Panc1 (cell line): ENCODE measurements around the gene ABCB8. TPM values are rescaled to one million over a fixed set of nuclear protein-coding genes. Genes with fewer than 3 reads are reported as not detected.

Source experiments
- ATAC-seq: fragments of 200-7000 bp; cut with Tn5 transposase; 2 replicates; pipeline ENCODE4 v1.9.1; 2020; ENCODE audit warnings: mild to moderate bottlenecking, moderate library complexity
- BruUV-seq: library from RNA; stranded (reverse); fragments of 400-500 nt; replicated peaks from 2 replicates; lab custom pipeline; 2021; lab: Mats Ljungman, UMichigan
- CTCF ChIA-PET: fragments of 300-600 bp; sonication (Branson Sonifier 250); formaldehyde crosslinking; loops from one replicate; lab custom pipeline; 2022; ENCODE audit warnings: antibody characterized with exemption; lab: Charles Lee
- POLR2A ChIA-PET: fragments of 300-600 bp; sonication (Branson Sonifier 250); formaldehyde crosslinking; loops from one replicate; lab custom pipeline; 2022; ENCODE audit warnings: antibody characterized with exemption; lab: Charles Lee
- DNase-seq: peaks from one replicate; pipeline ENCODE4 v3.0.0-alpha.2; 2010; ENCODE audit warnings: low read depth, low spot score
- H3K27ac ChIP-seq: 2 replicates; pipeline ENCODE4 v1.5.1; 2011; ENCODE audit warnings: mild to moderate bottlenecking, low read length, inconsistent platforms
- H3K27me3 ChIP-seq: fragments of 200-500 bp; sonication (Bioruptor generic); 2 replicates; pipeline ENCODE4 v1.6.0; 2014; ENCODE audit warnings: low read length, inconsistent platforms; ENCODE audit not compliant: control insufficient read depth, insufficient read depth
- H3K36me3 ChIP-seq: fragments of 200-500 bp; sonication (Bioruptor generic); 2 replicates; pipeline ENCODE4 v1.5.1; 2014; ENCODE audit warnings: inconsistent platforms, mild to moderate bottlenecking, low read length, moderate library complexity; ENCODE audit not compliant: control insufficient read depth, insufficient read depth
- H3K4me1 ChIP-seq: 2 replicates; pipeline ENCODE4 v1.5.1; 2011; ENCODE audit warnings: inconsistent platforms, mild to moderate bottlenecking, low read length, moderate library complexity; ENCODE audit not compliant: control insufficient read depth, insufficient read depth
- H3K4me3 ChIP-seq, 2 experiments: 2 replicates each; pipeline ENCODE4 v1.5.1; 2011 to 2012; ENCODE audit warnings: low read depth in 2 of 2, low read length in 2 of 2, mild to moderate bottlenecking in 2 of 2, inconsistent platforms in 1 of 2, moderate library complexity in 1 of 2
- H3K9me3 ChIP-seq: fragments of 200-500 bp; sonication (Bioruptor generic); 2 replicates; pipeline ENCODE4 v1.5.1; 2014; ENCODE audit warnings: low read depth, mild to moderate bottlenecking, inconsistent platforms, low read length, moderate library complexity; ENCODE audit not compliant: control insufficient read depth, insufficient read depth
- CTCF ChIP-seq: fragments of 450-650 bp; IDR thresholded peaks from 2 replicates; pipeline ENCODE4 v1.5.1; 2017; ENCODE audit warnings: mild to moderate bottlenecking
- POLR2AphosphoS5 ChIP-seq: IDR thresholded peaks from 2 replicates; pipeline ENCODE4 v1.6.1; 2012; ENCODE audit warnings: mild to moderate bottlenecking, low read depth, low read length, moderate library complexity
- SIN3A ChIP-seq: IDR thresholded peaks from 2 replicates; pipeline ENCODE4 v1.6.1; 2012; ENCODE audit warnings: low read depth, mild to moderate bottlenecking, low read length, moderate library complexity, borderline replicate concordance; ENCODE audit not compliant: insufficient read depth
- TCF7L2 ChIP-seq: IDR thresholded peaks from 2 replicates; pipeline ENCODE4 v1.6.1; 2011; ENCODE audit warnings: mild to moderate bottlenecking, low read depth, low read length, inconsistent platforms
- in situ Hi-C: cut with HindIII; loops from 2 replicates; pipeline ENCODE4 v1.10.0; 2016; ENCODE audit warnings: low sequenced_read_pairs, low pct_unique_long_range_greater_than_20kb
- intact Hi-C: fragments of 100-400 bp; cut with micrococcal nuclease; formaldehyde crosslinking; loops from one replicate; pipeline ENCODE4 v1.10.0; 2022; ENCODE audit not compliant: unreplicated experiment
- total RNA-seq: library from RNA; stranded (reverse); gene quantifications from one replicate; pipeline ENCODE4 v1.2.1, GENCODE V29; 2021; ENCODE audit not compliant: unreplicated experiment
- TF ChIP-seq, protein P1 (sequence below), 2 experiments: IDR thresholded peaks; 2 replicates each; pipeline ENCODE4 v1.6.1; 2011 to 2012; ENCODE audit warnings: low read depth in 2 of 2, control low read depth in 1 of 2, low read length in 1 of 2, mild to moderate bottlenecking in 1 of 2, moderate library complexity in 1 of 2; ENCODE audit not compliant: insufficient read depth in 1 of 2

ABCB8 gene
- total RNA-seq, 1 experiment from 2014 or later = 49.8 TPM

DNA sequence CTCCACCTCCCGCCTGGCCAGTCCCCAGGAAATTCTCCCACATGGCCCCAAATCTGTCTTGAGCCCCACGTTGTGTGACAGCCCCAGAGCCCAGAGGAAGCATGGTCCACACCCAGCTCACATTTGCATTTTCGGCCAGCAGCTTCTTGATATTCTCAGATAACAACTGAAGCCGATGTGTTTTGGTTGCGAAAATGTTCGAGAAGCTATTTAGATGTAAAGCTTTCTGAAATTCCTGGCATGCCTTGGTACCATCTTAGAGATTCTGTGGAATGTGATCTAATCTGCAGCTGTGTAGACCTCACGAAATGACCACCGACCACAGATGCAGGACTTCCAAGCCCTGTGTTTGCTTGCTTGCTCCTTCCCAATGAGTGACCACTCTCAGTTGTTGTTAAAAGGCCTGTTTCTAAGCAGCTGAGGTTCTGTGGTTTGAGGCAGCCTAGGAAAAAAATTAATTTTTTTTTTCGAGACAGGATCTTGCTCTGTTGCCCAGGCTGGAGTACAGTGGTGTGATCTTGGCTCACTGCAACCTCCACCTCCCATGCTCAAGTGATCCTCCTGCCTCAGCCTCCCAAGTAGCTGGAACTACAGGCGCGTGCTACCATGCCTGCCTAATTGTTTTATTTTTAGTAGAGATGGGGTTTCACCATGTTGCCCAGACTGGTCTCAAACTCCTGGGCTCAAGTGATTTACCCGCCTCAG is 40.0 kb downstream of the ABCB8 start:
- intact Hi-C loops (no loop called here), in situ Hi-C loops (no loop called here)
- CTCF ChIA-PET = interaction anchor here (0.5 to 0.7 kb wide), 2 partner anchors 17 to 40 kb away, joined by 3 to 4 read pairs; partner anchors contain the start of gene ABCB8
- POLR2A ChIA-PET = no interaction called here
- ATAC-seq (no peak), DNase-seq (no peak)
- peaks cover 4% of the 10 kb centered on the region; the same call in 1 of the 2 replicates for H3K4me1 ChIP-seq
- TF ChIP-seq TCF7L2 = no peak
- TF ChIP-seq CTCF = no peak
- no peak for TF ChIP-seq POLR2AphosphoS5
- no peak for TF ChIP-seq SIN3A
- TF ChIP-seq, protein P1, sequence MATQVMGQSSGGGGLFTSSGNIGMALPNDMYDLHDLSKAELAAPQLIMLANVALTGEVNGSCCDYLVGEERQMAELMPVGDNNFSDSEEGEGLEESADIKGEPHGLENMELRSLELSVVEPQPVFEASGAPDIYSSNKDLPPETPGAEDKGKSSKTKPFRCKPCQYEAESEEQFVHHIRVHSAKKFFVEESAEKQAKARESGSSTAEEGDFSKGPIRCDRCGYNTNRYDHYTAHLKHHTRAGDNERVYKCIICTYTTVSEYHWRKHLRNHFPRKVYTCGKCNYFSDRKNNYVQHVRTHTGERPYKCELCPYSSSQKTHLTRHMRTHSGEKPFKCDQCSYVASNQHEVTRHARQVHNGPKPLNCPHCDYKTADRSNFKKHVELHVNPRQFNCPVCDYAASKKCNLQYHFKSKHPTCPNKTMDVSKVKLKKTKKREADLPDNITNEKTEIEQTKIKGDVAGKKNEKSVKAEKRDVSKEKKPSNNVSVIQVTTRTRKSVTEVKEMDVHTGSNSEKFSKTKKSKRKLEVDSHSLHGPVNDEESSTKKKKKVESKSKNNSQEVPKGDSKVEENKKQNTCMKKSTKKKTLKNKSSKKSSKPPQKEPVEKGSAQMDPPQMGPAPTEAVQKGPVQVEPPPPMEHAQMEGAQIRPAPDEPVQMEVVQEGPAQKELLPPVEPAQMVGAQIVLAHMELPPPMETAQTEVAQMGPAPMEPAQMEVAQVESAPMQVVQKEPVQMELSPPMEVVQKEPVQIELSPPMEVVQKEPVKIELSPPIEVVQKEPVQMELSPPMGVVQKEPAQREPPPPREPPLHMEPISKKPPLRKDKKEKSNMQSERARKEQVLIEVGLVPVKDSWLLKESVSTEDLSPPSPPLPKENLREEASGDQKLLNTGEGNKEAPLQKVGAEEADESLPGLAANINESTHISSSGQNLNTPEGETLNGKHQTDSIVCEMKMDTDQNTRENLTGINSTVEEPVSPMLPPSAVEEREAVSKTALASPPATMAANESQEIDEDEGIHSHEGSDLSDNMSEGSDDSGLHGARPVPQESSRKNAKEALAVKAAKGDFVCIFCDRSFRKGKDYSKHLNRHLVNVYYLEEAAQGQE (IDR thresholded peaks at IDR 0.05; ENCODE audit: insufficient read depth in 1 of 2, low read depth in 2 of 2, low read length in 1 of 2) = no peak
- no peak overlapping the region for H3K4me3 ChIP-seq
- H3K9me3 ChIP-seq = no peaks in the 10 kb centered on the region
- no TSS peak for BruUV-seq
- peaks cover 22% of the 10 kb centered on the region for H3K36me3 ChIP-seq
- no peaks in the 10 kb centered on the region for H3K27me3 ChIP-seq
- H3K27ac ChIP-seq = no peak overlapping the region

DNA sequence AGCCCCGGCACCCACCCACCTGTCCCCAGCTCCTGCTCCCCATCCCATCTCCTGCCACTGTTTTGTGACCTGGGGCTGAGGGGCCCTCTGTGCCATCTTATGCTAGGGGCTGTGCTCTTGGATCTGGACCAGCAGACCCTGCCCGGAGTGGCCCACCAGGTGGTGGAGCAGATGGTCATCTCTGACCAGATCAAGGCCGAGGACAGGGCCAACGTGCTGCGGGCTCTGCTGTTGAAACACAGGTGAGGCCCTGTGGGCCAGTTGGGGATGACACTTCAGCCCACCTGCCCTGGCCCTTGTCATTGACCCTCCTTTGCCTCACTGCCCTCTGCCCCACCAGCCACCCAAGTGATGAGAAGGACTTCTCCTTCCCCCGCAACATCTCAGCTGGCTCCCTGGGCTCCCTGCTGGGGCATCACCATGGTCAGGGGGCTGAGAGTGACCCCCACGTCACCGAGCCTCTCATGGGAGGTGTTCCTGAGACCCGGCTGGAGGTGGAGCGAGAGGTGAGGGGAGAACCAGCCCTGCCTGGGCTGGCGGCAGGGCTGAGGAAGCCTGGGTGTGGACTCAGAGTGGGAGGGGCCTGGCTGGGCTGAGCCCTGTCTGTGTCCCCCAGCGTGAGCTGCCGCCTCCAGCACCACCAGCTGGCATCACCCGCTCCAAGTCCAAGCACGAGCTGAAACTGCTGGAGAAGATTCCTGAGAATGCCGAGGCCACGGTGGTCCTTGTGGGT is 41.8 kb downstream of the ABCB8 start:
- in situ Hi-C loops = no loop called here
- Histone ChIP-seq H3K4me1 (peaks cover under 1% of the 10 kb centered on the region; the same call in 1 of the 2 replicates), H3K36me3 (peaks cover 19% of the 10 kb centered on the region), H3K9me3 (no peaks in the 10 kb centered on the region), H3K27me3 (no peaks in the 10 kb centered on the region), H3K27ac (no peak overlapping the region), H3K4me3 (no peak overlapping the region)
- no peak for TF ChIP-seq TCF7L2
- no peak for TF ChIP-seq CTCF
- TF ChIP-seq, protein P1 (IDR thresholded peaks at IDR 0.05; ENCODE audit: insufficient read depth in 1 of 2, low read depth in 2 of 2, low read length in 1 of 2) = no peak
- TF ChIP-seq SIN3A = no peak
- no peak for TF ChIP-seq POLR2AphosphoS5
- ChIA-PET POLR2A (no interaction called here), CTCF (no interaction called here)
- ATAC-seq (no peak), DNase-seq (no peak)
- no TSS peak for BruUV-seq
- intact Hi-C loops = no loop called here
